MM.1S (cell line): ENCODE data around the gene UBE2E1.

Experiments used
- DNase-seq: peaks from one replicate; pipeline ENCODE4 v3.0.0-alpha.2; 2015
- H2AFZ ChIP-seq: fragments of 300-600 bp; sonication (generic); 2 replicates; pipeline ENCODE4 v1.6.0; 2016; ENCODE audit warnings: antibody characterized with exemption, low read length
- H3F3A ChIP-seq: fragments of 300-600 bp; sonication (generic); 2 replicates; pipeline ENCODE4 v1.6.1; 2016; ENCODE audit warnings: mild to moderate bottlenecking, antibody characterized with exemption, low read length, moderate library complexity, mixed read lengths; ENCODE audit not compliant: insufficient read depth
- H3K27ac ChIP-seq: fragments of 300-600 bp; sonication (generic); 2 replicates; pipeline ENCODE4 v1.5.1; 2016; ENCODE audit warnings: mild to moderate bottlenecking, low read length
- H3K27me3 ChIP-seq: fragments of 300-600 bp; sonication (generic); replicated peaks from 2 replicates; pipeline ENCODE4 v1.6.0; 2016; ENCODE audit warnings: low read length; ENCODE audit not compliant: insufficient read depth
- H3K36me3 ChIP-seq: fragments of 300-600 bp; sonication (generic); replicated peaks from 2 replicates; pipeline ENCODE4 v1.6.1; 2016; ENCODE audit warnings: mild to moderate bottlenecking, low read length, mixed read lengths; ENCODE audit not compliant: insufficient read depth
- H3K4me1 ChIP-seq: fragments of 300-600 bp; sonication (generic); 2 replicates; pipeline ENCODE4 v1.6.1; 2016; ENCODE audit warnings: low read length, mixed read lengths
- H3K4me2 ChIP-seq: fragments of 300-600 bp; sonication (generic); 2 replicates; pipeline ENCODE4 v1.6.0; 2016; ENCODE audit warnings: low read depth, low read length
- H3K4me3 ChIP-seq: fragments of 300-600 bp; sonication (generic); 2 replicates; pipeline ENCODE4 v1.5.1; 2016; ENCODE audit warnings: low read length, mixed read lengths
- H3K79me2 ChIP-seq: fragments of 300-600 bp; sonication (generic); 2 replicates; pipeline ENCODE4 v1.6.1; 2016; ENCODE audit warnings: mixed run types, low read length, mixed read lengths
- H3K9ac ChIP-seq: fragments of 300-600 bp; sonication (generic); 2 replicates; pipeline ENCODE4 v1.6.1; 2016; ENCODE audit warnings: low read length, mixed read lengths
- H3K9me2 ChIP-seq: fragments of 300-600 bp; sonication (generic); replicated peaks from 2 replicates; pipeline ENCODE4 v1.6.1; 2016; ENCODE audit warnings: mild to moderate bottlenecking, low read length, mixed read lengths; ENCODE audit not compliant: insufficient read depth
- H3K9me3 ChIP-seq: fragments of 300-600 bp; sonication (generic); replicated peaks from 2 replicates; pipeline ENCODE4 v1.6.1; 2016; ENCODE audit warnings: mild to moderate bottlenecking, low read length, mixed read lengths; ENCODE audit not compliant: insufficient read depth
- H4K20me1 ChIP-seq: fragments of 300-600 bp; sonication (generic); 2 replicates; pipeline ENCODE4 v1.6.1; 2016; ENCODE audit warnings: mild to moderate bottlenecking, low read length, moderate library complexity, mixed read lengths; ENCODE audit not compliant: insufficient read depth
- EZH2 ChIP-seq: fragments of 300-600 bp; sonication (generic); optimal IDR thresholded peaks from 2 replicates; pipeline ENCODE3; 2017; ENCODE audit warnings: low read depth, mild to moderate bottlenecking, antibody characterized with exemption, low read length, mixed read lengths
- EZH2phosphoT487 ChIP-seq: fragments of 300-600 bp; sonication (generic); IDR thresholded peaks from 2 replicates; pipeline ENCODE4 v1.6.1; 2018; ENCODE audit warnings: antibody characterized with exemption, low read length
- TF ChIP-seq, protein P1 (sequence below): fragments of 300-600 bp; sonication (generic); IDR thresholded peaks from 2 replicates; pipeline ENCODE4 v1.5.1; 2016; ENCODE audit warnings: antibody characterized with exemption, low read length, mixed read lengths

UBE2E1 gene

DNA sequence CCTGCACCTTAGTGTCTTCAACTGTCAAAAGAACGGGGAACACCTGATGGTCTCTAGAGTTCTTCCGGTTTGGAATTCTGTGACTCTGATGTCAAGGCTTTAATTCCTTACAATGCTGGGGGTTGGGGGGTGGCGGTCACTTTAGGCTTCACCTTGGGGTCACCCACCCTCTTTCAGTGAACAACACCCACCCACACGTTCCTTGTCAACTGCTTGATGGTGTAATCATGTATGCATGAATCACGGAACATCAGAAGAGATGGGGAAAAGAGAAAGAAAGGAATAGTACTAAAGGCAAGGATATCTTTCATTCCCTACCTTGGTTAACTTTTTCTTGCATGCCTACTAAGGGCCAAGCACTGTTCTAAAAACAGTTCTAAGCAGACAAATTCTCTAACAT is 7.3 kb upstream of the UBE2E1 start:
- no peak overlapping the region for H3K27ac ChIP-seq
- H3K9me3 ChIP-seq, result no peaks in the 10 kb centered on the region
- peaks cover 13% of the 10 kb centered on the region for H3K4me1 ChIP-seq
- H4K20me1 ChIP-seq, result no peaks in the 10 kb centered on the region
- H3F3A ChIP-seq, result 0 out of 2 replicates have a peak, but pooled peaks cover 3% of the 10 kb centered on the region
- H2AFZ ChIP-seq, result no peak overlapping the region
- H3K79me2 ChIP-seq, result no peaks in the 10 kb centered on the region
- no peak for TF ChIP-seq EZH2phosphoT487
- TF ChIP-seq, protein P1, sequence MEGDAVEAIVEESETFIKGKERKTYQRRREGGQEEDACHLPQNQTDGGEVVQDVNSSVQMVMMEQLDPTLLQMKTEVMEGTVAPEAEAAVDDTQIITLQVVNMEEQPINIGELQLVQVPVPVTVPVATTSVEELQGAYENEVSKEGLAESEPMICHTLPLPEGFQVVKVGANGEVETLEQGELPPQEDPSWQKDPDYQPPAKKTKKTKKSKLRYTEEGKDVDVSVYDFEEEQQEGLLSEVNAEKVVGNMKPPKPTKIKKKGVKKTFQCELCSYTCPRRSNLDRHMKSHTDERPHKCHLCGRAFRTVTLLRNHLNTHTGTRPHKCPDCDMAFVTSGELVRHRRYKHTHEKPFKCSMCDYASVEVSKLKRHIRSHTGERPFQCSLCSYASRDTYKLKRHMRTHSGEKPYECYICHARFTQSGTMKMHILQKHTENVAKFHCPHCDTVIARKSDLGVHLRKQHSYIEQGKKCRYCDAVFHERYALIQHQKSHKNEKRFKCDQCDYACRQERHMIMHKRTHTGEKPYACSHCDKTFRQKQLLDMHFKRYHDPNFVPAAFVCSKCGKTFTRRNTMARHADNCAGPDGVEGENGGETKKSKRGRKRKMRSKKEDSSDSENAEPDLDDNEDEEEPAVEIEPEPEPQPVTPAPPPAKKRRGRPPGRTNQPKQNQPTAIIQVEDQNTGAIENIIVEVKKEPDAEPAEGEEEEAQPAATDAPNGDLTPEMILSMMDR, result no peak
- no peak for TF ChIP-seq EZH2
- H3K36me3 ChIP-seq, result no peaks in the 10 kb centered on the region
- DNase-seq, result no peak
- H3K9ac ChIP-seq, result no peak overlapping the region
- H3K9me2 ChIP-seq, result no peaks in the 10 kb centered on the region
- peak overlapping the region; percentile 7; the same call in 1 of the 2 replicates for H3K4me2 ChIP-seq
- H3K4me3 ChIP-seq, result no peak overlapping the region
- H3K27me3 ChIP-seq, result no peaks in the 10 kb centered on the region

DNA sequence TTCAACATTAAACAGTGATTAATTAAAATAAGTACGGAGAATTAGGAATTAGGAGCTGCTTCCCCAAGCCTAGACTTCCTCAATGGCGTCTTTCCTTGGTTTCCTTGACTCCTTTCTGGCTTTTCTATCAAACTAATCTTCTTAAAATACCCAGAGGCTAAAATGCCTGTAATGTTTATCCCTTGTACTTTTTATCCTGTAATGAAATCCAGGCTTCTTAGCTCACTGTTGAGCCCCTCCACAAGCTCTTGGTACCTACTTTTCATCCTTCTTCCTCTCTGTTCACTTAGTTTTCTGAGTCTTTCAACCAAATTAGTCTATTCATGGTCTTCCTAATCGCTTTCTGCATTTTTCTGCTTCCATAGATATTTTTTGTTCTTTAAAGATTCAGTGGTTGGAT is 6.9 kb upstream of the UBE2E1 start:
- Histone ChIP-seq H3K4me1 (peaks cover 13% of the 10 kb centered on the region), H3K9me2 (no peaks in the 10 kb centered on the region), H4K20me1 (no peaks in the 10 kb centered on the region), H3K36me3 (no peaks in the 10 kb centered on the region), H3K27ac (no peak overlapping the region), H3K9me3 (no peaks in the 10 kb centered on the region), H3K4me2 (no peak overlapping the region), H3K79me2 (no peaks in the 10 kb centered on the region), H3K27me3 (no peaks in the 10 kb centered on the region), H3K9ac (no peak overlapping the region), H3K4me3 (no peak overlapping the region), H2AFZ (no peak overlapping the region), H3F3A (0 out of 2 replicates have a peak, but pooled peaks cover 3% of the 10 kb centered on the region)
- DNase-seq, result no peak
- no peak for TF ChIP-seq EZH2

DNA sequence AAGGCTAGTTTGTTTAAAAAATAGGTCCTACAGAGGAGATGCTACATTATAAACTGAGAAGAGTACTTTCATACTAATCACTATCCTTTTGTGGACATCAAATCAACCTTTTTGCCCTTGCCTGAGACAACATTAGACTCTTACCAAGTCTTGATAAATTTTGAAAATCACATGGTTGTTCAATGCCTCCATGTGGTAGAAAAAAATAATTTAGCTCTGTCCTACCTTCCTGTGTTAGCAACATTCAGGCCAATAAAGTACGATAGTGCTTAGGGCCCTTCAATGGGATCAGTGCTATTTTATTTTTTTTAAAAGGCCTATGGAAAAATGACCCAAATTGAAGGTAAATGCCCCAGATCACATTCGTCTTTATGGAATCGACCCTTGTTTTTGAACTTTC is 5.0 kb upstream of the UBE2E1 start:
- Histone ChIP-seq H2AFZ (no peak overlapping the region), H4K20me1 (no peaks in the 10 kb centered on the region), H3K79me2 (no peaks in the 10 kb centered on the region), H3K4me2 (no peak overlapping the region), H3K4me3 (no peak overlapping the region), H3K36me3 (no peaks in the 10 kb centered on the region), H3K9ac (no peak overlapping the region), H3K27ac (no peak overlapping the region), H3K4me1 (peaks cover 13% of the 10 kb centered on the region), H3K9me2 (no peaks in the 10 kb centered on the region), H3F3A (peaks cover 11% of the 10 kb centered on the region; the same call in 1 of the 2 replicates), H3K9me3 (no peaks in the 10 kb centered on the region), H3K27me3 (no peaks in the 10 kb centered on the region)
- DNase-seq, result peak; percentile 40
- TF ChIP-seq, protein P1, result peak; percentile 29
- TF ChIP-seq EZH2phosphoT487, result no peak

DNA sequence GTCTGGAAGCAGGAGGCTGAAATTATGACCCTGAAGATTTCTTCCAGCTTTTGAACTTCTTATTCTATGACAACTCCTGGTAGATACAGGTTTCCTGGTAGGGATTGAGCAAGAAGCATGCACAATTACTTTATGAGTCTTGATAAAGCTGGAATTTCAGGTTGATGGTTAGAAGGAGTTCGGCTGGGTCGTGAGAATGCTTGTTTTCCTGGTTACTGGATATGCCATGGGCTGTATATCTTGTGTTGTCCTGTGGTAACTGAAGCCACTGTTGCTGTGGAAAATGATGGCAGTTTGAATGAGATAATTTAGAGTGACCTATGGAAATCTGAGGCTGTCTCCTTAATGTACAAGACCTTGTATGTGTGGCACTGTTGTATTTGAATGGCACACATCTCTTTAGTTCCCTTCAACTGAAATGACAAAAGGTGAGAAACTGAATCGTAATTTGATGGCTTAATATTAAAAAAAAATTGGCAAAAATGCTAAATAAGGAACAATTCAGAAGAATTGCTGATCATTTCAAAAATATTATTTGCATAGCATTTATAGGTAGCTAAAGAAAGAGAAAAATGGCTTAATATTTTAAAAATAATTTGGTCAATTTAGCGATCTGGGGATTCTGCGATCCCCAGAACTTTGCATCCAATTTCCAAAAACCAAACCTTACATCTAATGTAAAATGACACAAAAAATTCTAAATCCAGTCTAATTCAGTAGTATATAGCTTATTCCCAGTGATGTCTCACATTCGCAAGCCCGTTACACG is 1.1 kb upstream of the UBE2E1 start:
- Histone ChIP-seq H4K20me1 (no peaks in the 10 kb centered on the region), H3F3A (peaks cover 38% of the 10 kb centered on the region), H3K4me3 (no peak overlapping the region), H3K9me2 (no peaks in the 10 kb centered on the region), H3K27ac (no peak overlapping the region), H3K4me1 (0 out of 2 replicates have a peak, but pooled peaks cover 4% of the 10 kb centered on the region), H2AFZ (no peak overlapping the region), H3K9ac (no peak overlapping the region), H3K36me3 (no peaks in the 10 kb centered on the region), H3K27me3 (no peaks in the 10 kb centered on the region), H3K79me2 (peaks cover 35% of the 10 kb centered on the region), H3K4me2 (no peak overlapping the region), H3K9me3 (no peaks in the 10 kb centered on the region)
- DNase-seq, result no peak
- TF ChIP-seq EZH2phosphoT487, result no peak
- TF ChIP-seq EZH2, result no peak
- TF ChIP-seq, protein P1, result no peak
